ENCODE results near the gene PTGER3.

PTGER3 gene

GRCh38 chr1:71019233-71019969 lies 28.2 kb downstream of the PTGER3 start:
- H3K4me3 ChIP-seq (replicated peaks in 1 of 2; ENCODE audit: low read depth in 2 of 2, low read length in 2 of 2), result no peak overlapping the region
- TF ChIP-seq CTCF (IDR thresholded peaks at IDR 0.05; ENCODE audit: low read depth, low read length), result no peak
- DNase-seq (ENCODE audit: low read depth in 2 of 2), result no peak

- TF ChIP-seq CTCF (IDR thresholded peaks at IDR 0.05; ENCODE audit: low read depth, low read length), result no peak
- no peak for DNase-seq (ENCODE audit: low read depth in 2 of 2)
- no peak overlapping the region for H3K4me3 ChIP-seq (replicated peaks in 1 of 2; ENCODE audit: low read depth in 2 of 2, low read length in 2 of 2)
Measured at GRCh38 chr1:71018791-71019190, 28.8 kb downstream of the PTGER3 start.

GRCh38 chr1:71015745-71016144 lies 31.9 kb downstream of the PTGER3 start:
- H3K4me3 ChIP-seq (replicated peaks in 1 of 2; ENCODE audit: low read depth in 2 of 2, low read length in 2 of 2), result no peak overlapping the region
- TF ChIP-seq CTCF (IDR thresholded peaks at IDR 0.05; ENCODE audit: low read depth, low read length), result no peak
- DNase-seq (ENCODE audit: low read depth in 2 of 2), result peak in 1 of 2 donors; percentile 43

- peak; percentile 8 to 10 for DNase-seq (ENCODE audit: low read depth in 2 of 2)
- TF ChIP-seq CTCF (IDR thresholded peaks at IDR 0.05; ENCODE audit: low read depth, low read length), result no peak
Measured at GRCh38 chr1:71014178-71014579, 33.4 kb downstream of the PTGER3 start.

GRCh38 chr1:71002709-71003475 lies 44.7 kb downstream of the PTGER3 start:
- no peak for DNase-seq (ENCODE audit: low read depth in 2 of 2)
- no peak for TF ChIP-seq CTCF (IDR thresholded peaks at IDR 0.05; ENCODE audit: low read depth, low read length)
- no peak overlapping the region for H3K4me3 ChIP-seq (replicated peaks in 1 of 2; ENCODE audit: low read depth in 2 of 2, low read length in 2 of 2)

More at GRCh38 chr1:71014178-71014579, 33.4 kb downstream of the PTGER3 start:
- H3K4me3 ChIP-seq (replicated peaks in 1 of 2; ENCODE audit: low read depth in 2 of 2, low read length in 2 of 2), result no peak overlapping the region

- no peak for TF ChIP-seq CTCF (IDR thresholded peaks at IDR 0.05; ENCODE audit: low read depth, low read length)
- DNase-seq (ENCODE audit: low read depth in 2 of 2), result peak in 1 of 2 donors; percentile 2
- H3K4me3 ChIP-seq (replicated peaks in 1 of 2; ENCODE audit: low read depth in 2 of 2, low read length in 2 of 2), result no peak overlapping the region
Measured at GRCh38 chr1:71001624-71002023, 46.0 kb downstream of the PTGER3 start.

All from cardiac fibroblast (primary cell).